Stimulated activated CD4-positive, alpha-beta T cell treated with anti-CD3 and anti-CD28 coated beads, TNF-alpha, amount 100 ng/mL, for 1 hour (primary cell): ENCODE results near the gene ITGB3.

Source experiments
- DNase-seq, 3 donors: peaks; one replicate each; pipeline ENCODE4 v3.0.0-alpha.2; 2020; ENCODE audit warnings: low read depth in 3 of 3, low spot score in 1 of 3

The ITGB3 gene

DNA sequence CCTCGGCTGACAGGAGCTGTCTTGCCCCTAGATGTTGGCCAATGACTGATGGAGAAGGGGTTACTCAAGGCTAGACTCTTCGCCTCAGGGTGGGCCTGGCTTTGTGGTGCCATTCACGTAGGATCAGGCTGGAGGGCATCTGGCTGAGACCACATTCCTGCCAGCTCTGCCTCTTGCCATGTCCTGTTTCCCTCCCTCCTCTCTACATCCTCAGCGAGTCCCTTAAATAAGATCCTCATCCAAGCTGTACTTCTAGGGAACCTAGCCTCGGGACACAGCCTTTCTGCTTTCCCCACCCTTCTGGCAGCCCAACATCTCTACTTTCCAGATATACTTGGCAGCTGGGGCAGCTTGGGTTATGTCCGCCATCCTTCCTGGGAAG is 42.2 kb downstream of the ITGB3 start:
- no peak for DNase-seq

DNA sequence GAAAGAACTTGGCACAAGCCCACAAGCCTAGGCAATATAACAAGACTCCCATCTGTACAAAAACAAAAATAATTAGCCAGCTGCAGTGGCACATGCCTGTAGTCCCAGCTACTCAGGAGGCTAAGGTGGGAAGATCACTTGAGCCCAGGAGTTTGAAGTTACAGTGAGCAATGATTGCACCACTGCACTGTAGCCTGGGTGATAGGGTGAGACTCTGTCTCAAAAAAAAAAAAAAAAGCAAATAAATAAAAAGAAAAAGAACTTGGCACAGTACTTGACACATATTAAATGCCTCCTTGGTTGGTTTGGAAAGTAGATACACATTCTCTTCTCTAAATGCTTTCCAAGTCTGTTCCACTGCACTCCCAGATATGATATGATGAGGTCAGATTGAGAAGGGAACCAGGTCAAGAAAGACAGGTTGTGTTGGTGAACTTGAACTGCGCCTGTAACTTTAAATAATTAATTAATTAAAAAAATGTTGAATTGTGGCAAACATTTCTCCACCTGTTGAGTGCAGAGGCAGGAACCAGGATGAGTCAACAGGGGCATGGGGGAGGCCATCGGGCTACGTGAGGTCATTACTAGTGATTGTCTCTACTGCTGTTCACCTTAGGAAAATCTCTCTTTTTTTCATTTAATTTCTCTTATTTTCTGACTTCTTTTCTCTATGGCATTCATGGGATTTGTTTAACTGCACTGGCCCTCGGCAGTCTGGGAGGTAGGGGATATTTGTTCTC is 44.2 kb downstream of the ITGB3 start:
- DNase-seq, result no peak

DNA sequence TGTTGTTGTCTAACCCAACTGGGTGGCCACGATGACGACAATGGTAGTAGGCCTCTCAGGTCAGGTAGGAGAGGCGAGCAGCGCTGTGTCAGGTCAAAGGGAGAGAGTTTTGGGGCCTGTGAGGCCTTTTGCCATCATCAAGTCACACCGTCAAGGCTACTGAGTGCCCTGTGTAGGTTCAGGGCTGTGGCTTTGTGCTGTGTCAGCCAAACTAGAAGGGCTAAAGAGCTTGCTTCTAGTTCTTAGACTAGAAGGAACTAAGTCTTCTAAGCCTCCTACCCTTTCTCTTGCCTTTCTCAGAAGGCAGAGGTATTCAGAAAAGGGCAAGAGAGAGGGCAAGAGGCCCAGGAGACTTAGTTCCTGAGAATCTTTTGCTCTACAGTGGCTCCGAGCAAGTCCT is 45.1 kb downstream of the ITGB3 start:
- DNase-seq, result no peak

GRCh38 chr17:47299239-47299910 is 45.7 kb downstream of the ITGB3 start:
- DNase-seq, result no peak

- DNase-seq, result no peak
These were observed 47.1 kb downstream of the ITGB3 start for GRCh38 chr17:47300718-47301117.

GRCh38 chr17:47301161-47301560 is 47.5 kb downstream of the ITGB3 start:
- DNase-seq, result no peak

DNA sequence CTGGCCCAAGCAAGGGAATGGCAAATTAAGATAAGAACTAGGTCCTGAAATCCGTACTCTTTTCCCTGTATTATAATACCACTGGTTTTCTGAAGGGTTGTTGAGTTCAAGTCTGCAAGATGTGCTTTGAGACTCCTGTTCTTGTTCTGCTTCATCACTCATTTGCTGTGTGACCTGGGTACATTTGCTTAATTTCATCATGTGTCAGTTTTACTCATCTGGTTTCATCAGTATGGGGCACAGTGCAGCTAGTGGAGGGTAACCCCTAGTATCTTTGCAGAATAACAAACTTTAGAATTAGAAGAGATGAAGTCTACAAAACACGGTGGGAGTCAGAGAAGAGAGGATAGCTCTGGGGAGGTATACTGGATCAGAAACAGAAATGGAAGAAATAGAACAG is 48.2 kb downstream of the ITGB3 start:
- DNase-seq, result no peak

DNA sequence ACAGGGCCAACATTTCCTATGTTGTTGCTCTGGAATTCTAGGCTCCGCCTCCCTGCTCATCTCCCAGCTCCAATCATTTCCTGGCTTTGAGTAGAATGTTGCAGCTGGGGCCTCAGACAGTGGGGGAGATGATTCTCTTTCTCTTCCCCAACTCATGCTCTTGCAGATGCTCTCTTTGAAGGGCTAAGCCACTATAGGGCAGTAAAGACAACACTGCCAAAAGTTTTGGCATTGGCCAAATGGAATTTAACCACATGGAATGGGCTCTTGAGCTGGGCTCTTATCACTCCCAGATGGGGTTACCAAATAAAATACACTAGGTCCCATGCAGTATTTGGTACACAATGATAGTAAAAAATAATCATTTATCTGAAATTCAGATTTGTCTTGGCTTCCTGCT is 50.6 kb downstream of the ITGB3 start:
- DNase-seq, result no peak

GRCh38 chr17:47305302-47305923 is 51.8 kb downstream of the ITGB3 start:
- no peak for DNase-seq

DNA sequence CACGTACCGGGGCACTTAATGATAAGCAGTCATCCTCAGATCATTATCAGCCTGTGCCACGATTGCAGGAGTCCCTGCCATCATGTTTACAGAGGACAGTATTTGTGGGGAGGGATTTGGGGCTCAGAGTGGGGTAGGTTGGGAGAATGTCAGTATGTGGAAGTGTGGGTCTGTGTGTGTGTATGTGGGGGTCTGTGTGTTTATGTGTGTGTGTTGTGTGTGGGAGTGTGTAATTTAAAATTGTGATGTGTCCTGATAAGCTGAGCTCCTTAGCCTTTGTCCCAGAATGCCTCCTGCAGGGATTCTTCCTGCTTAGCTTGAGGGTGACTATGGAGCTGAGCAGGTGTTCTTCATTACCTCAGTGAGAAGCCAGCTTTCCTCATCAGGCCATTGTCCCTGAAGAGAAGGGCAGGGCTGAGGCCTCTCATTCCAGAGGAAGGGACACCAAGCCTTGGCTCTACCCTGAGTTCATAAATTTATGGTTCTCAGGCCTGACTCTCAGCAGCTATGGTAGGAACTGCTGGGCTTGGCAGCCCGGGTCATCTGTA is 56.6 kb downstream of the ITGB3 start:
- DNase-seq, result no peak

DNA sequence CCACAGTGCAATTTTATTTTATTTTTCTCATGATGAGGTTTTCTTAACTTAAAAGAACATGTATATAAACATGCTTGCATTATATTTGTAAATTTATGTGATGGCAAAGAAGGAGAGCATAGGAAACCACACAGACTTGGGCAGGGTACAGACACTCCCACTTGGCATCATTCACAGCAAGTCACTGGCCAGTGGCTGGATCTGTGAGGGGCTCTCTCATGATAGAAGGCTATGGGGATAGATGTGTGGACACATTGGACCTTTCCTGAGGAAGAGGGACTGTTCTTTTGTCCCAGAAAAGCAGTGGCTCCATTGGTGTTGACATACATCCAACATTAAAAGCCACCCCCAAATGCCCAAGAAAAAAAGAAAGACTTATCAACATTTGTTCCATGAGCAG is 57.8 kb downstream of the ITGB3 start:
- DNase-seq, result no peak

DNA sequence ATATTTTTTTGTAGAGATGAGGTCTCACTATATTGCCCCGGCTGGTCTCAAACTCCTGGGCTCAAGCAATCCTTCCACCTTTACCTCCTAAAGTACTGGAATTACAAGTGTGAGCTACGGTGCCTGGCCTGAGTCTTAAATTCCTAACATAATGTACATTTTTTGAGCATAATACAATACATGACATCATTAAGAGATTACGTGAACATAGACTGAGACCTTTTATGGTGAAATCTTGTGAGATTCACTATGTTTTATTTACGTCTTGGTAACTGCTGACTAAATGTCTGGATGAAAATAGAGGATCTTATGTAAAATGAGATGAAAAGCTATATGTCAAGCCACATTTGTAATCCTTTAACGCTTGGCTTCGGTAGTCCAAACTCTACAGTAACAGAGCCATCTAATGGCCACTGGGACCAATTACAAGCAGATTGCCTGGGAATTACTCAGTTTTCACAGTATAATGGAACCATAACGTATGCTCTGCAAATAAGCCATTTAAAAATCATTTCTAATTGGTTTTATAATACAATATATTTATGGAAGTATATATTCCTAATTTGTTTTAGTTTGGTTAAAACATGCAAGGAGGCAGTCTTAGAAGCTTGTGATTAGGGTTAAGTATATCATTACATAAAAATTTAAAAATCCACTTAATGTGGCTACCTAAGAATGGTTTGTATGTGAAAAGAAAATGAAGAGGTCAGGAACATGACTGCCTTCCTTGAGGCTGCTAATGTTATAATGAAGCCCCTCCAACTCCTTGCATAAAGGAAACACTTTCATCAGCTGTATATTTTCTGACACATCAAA is 62.0 kb downstream of the ITGB3 start:
- DNase-seq, result no peak

GRCh38 chr17:47316311-47316710 is 62.7 kb downstream of the ITGB3 start:
- DNase-seq, result no peak

DNA sequence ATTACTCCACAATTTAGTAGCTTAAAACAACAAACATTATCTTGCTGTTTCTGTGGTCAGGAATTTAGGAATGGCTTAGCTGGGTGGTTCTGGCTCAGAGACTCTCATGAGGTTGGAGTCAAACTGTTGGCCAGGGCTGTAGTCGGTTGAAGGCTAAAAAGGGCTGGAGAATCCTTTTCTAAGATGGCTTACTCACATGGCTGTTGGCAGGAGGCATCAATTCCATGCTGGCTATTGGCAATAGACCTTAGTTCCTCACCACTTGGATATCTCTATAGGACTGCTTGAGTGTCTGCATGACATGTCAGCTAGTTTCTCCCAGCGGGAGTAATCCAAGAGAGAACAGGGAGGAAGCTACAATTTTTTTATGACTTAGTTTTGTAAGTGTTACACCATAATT is 63.5 kb downstream of the ITGB3 start:
- DNase-seq, result no peak

DNA sequence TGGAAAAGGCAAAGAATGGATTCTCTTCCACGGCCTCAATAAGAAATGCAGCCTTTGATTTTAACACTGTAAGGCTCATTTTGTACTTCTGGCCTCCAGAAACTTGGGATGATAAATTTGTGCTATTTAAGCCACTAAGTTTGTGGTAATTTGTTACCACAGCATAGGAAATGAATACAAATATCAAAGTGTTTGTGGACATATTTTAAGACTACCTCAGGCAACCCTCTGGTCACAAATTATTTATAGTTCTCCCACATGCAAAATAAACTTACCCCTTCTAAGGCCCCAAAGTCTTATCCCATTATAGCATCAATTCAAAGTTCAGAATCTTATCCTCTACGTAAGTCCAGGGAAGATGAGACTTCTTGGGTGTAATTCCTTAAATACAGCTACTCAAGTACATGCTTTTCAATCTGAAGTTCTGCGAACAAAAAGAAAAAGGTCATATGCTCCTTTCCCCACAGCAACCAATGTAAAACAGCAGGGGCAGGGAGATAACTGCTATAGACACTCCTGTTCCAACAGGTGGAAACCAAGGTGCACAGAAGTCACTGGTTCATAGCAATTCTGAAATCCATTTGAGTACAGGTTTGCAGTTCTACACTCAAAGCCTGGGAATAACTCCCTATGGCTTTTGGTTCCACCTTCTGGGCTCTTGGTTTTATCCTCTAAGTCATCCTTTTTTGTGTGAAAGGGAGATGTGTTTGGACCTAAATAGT is 64.7 kb downstream of the ITGB3 start:
- DNase-seq, result no peak

- DNase-seq, result no peak
These were observed 67.4 kb downstream of the ITGB3 start for GRCh38 chr17:47320879-47321502.

GRCh38 chr17:47323382-47324223 is 70.0 kb downstream of the ITGB3 start, which contains the start of gene EFCAB13:
TSS of gene EFCAB13 (plus strand) at chr17:47323955. CDS start at chr17:47328354, 4,399 bp downstream.
- peak; percentile 35 to 64 (median 50) for DNase-seq

DNA sequence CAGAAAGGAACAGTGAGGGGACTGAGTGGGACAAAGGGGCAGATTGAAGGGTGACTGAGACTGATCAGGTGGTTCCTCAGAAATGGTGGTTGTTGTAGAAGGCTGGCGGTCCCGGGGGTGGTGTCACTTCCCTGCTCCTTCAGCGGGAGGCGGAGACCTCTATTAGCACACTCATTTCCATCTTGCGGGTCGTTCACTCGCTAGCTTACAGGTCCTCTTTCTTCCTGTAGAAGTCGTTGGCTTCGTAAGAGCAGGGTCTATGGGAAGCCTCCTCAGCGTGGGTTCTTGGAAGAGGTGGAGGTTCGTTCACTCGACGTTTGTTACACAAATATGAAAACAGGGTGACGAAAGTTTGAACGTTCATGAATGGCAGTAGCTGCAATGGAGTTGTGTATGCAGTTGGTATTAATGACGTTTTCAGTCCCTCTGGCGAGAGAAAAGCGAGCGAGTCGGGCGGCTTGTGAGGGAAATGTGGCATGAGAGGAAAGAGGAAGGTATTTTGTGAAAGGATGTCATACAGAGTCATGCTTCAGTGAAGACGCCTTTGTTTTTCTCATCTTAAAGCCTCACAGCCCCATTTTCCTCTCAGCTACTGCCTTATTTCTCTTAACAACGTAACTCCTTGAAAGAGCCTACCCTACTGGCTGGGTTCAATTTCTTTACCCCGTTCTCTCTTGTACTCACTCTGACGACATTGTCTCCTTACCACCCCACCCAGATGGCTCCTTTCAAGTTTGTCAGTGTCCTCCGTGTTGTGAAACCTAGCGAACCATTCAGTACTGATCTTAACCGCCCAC is 70.8 kb downstream of the ITGB3 start:
- peak in 1 of 3 donors; percentile 31 for DNase-seq
